GM12872 (cell line): ENCODE results near the gene IP6K3.

Experiments used
- TF ChIP-seq, protein P1 (sequence below): IDR thresholded peaks from 3 replicates; pipeline ENCODE4 v1.5.1; 2011; ENCODE audit warnings: low read depth, mild to moderate bottlenecking, low read length, moderate library complexity; ENCODE audit not compliant: insufficient read depth

The IP6K3 gene

GRCh38 chr6:33716379-33716778 is 30.3 kb downstream of the IP6K3 start:
- TF ChIP-seq, protein P1, sequence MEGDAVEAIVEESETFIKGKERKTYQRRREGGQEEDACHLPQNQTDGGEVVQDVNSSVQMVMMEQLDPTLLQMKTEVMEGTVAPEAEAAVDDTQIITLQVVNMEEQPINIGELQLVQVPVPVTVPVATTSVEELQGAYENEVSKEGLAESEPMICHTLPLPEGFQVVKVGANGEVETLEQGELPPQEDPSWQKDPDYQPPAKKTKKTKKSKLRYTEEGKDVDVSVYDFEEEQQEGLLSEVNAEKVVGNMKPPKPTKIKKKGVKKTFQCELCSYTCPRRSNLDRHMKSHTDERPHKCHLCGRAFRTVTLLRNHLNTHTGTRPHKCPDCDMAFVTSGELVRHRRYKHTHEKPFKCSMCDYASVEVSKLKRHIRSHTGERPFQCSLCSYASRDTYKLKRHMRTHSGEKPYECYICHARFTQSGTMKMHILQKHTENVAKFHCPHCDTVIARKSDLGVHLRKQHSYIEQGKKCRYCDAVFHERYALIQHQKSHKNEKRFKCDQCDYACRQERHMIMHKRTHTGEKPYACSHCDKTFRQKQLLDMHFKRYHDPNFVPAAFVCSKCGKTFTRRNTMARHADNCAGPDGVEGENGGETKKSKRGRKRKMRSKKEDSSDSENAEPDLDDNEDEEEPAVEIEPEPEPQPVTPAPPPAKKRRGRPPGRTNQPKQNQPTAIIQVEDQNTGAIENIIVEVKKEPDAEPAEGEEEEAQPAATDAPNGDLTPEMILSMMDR: no peak

GRCh38 chr6:33714385-33715040 is 32.2 kb downstream of the IP6K3 start:
- TF ChIP-seq, protein P1: no peak

GRCh38 chr6:33713786-33714185 is 32.9 kb downstream of the IP6K3 start:
- TF ChIP-seq, protein P1: no peak

- TF ChIP-seq, protein P1: no peak
Observed at GRCh38 chr6:33712914-33713313, 33.8 kb downstream of the IP6K3 start.

DNA sequence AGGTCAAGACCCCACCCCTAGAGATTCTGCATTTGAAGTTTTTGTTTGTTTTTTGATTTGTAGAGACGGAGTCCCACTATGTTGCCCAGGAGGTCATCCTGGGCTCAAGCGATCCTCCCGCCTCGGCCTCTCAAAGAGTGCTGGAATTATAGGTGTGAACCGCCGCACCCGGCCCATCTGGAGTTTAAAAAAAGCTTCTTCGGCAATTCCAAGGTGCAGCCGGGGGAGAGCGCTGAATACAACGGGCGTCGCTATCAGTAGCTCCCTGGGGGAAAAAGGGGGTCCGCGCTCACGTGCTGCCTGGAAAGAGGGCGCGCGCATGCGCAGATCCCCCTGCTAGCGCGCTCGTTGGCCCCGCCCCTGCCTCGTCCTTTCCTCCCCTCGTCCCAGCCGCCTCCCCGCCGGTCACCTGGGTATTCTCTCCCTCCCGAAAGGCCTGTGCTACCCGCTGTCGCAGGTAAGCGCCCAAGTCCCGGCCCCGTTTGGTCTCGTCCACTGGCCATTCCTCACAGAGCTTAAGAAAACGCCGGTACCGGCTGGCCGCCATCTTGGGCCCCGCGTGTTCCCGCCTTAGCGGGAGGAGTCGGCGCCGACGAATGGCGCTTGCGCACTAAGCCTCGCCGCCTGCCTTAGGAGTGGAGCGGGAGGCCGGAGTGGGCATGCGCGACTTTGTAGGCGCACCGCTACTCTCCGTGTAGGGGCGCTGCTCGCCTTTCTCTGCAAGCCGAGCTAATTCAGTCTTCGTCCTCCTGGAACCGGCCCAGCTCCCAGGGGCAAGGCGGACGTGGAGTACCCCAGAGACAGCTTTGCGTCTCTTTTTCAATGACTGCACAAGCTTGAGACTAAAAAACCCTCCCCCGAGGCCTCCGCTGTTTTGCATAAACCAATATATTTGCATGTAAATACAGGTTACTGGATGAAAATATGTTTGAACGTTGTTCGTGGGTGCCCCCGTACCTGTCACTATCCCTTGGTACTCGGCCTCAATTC is 35.3 kb downstream of the IP6K3 start, which contains the start of gene UQCC2:
UQCC2 (minus strand) TSS at position 561 of the 990 bp plus-strand sequence; CDS start at position 547, 14 bp downstream.
- TF ChIP-seq, protein P1: peak; percentile 61

DNA sequence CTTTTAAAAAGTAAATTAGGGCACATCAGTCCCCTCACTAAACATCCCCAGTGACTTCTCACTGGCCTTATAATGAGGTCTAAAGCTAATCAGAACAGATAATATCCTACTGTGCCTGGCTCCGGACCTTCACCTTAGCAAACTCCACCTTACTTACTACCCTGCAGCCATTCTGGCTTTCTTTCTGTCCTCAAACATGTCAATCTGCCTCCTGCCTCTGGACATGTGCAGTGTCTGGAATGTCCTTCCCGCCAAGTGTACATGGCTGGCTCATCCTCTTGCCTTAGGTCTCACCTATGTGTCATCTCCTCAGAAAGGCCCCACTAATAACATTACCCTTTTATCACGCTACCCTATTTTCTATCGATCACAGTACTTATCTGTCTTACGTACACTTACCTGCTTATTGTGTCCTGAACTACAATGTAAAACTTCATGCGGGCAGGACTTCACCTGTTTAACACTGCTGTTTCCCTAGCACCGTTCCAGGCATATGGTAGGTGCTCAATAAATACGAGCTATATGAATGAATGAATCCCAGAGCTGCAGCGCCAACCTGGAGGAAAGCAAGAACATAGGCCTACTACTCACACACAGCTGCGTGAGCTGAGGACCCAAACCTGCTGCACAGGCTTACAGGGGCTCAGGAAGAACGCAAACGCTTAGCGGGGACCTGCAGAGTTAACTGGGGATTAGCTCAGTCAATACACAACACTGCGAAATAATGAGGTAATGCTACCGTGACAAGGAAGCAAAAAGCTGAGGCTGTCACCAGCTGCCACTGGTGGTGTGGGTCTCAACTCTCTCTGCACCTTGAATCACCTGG is 36.2 kb downstream of the IP6K3 start:
- TF ChIP-seq, protein P1: no peak
